C4-2B (cell line): ENCODE measurements around the gene MED4.
"Not testable (repeated sequence)": the region's sequence is repeated elsewhere in the genome, so short reads cannot be mapped to it uniquely, and the experiment has no call there.

Experiments
- ZFX ChIP-seq: fragments of 450-650 bp; IDR thresholded peaks from 2 replicates; pipeline ENCODE4 v1.6.1; 2017
- TF ChIP-seq, protein P1 (sequence below): fragments of 450-650 bp; conservative IDR thresholded peaks from 2 replicates; pipeline ENCODE4 v1.5.1; 2017; ENCODE audit warnings: mild to moderate bottlenecking

DNA sequence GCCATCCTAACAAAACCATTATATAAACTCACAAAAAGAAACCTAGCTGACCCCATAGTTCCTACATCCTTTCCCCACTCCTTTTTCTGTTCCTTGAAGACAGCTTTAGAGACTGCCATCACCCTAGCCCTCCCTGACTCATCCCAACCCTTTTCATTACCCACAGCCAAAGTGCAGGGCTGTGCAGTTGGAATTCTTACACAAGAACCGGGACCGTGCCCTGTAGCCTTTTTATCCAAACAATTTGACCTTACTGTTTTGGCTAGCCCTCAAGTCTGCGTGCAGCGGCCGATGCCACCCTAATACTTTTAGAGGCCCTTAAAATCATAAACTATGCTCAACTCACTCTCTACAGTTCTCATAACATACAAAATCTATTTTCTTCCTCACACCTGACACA is 35.0 kb downstream of the MED4 start:
- TF ChIP-seq, protein P1, sequence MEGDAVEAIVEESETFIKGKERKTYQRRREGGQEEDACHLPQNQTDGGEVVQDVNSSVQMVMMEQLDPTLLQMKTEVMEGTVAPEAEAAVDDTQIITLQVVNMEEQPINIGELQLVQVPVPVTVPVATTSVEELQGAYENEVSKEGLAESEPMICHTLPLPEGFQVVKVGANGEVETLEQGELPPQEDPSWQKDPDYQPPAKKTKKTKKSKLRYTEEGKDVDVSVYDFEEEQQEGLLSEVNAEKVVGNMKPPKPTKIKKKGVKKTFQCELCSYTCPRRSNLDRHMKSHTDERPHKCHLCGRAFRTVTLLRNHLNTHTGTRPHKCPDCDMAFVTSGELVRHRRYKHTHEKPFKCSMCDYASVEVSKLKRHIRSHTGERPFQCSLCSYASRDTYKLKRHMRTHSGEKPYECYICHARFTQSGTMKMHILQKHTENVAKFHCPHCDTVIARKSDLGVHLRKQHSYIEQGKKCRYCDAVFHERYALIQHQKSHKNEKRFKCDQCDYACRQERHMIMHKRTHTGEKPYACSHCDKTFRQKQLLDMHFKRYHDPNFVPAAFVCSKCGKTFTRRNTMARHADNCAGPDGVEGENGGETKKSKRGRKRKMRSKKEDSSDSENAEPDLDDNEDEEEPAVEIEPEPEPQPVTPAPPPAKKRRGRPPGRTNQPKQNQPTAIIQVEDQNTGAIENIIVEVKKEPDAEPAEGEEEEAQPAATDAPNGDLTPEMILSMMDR = not testable (repeated sequence)
- TF ChIP-seq ZFX = not testable (repeated sequence)
